Fibroblast of pulmonary artery (primary cell): Measurements from ENCODE around the gene MRPL43.

ENCODE experiments used
- DNase-seq: peaks from one replicate; pipeline ENCODE4 v3.0.0-alpha.2; 2010; ENCODE audit warnings: low read depth
- H3K4me3 ChIP-seq: replicated peaks from 2 replicates; pipeline ENCODE4 v1.5.1; 2011; ENCODE audit warnings: low read depth, mild to moderate bottlenecking, control low read depth, low read length, moderate library complexity
- CTCF ChIP-seq: IDR thresholded peaks from 2 replicates; pipeline ENCODE4 v1.5.1; 2011; ENCODE audit warnings: mild to moderate bottlenecking, control low read depth, low read length, inconsistent platforms; ENCODE audit errors: missing control alignments

MRPL43 gene

GRCh38 chr10:100942229-100942628, 45.1 kb downstream of the MRPL43 start:
- no peak for DNase-seq
- no peak for TF ChIP-seq CTCF
- H3K4me3 ChIP-seq = no peak overlapping the region

GRCh38 chr10:100939763-100940344, 47.4 kb downstream of the MRPL43 start:
- DNase-seq = peak; percentile 7
- H3K4me3 ChIP-seq = no peak overlapping the region
- no peak for TF ChIP-seq CTCF
